ENCODE measurements around the gene CFAP58. TPM values are rescaled to one million over a fixed set of nuclear protein-coding genes. Genes with fewer than 3 reads are reported as not detected.

The CFAP58 gene
- total and polyA plus RNA-seq, 2 donors (not counting 1 experiment from before 2014, with no cell fraction given): not detected

- no peak for DNase-seq
- Histone ChIP-seq H4K20me1 (ENCODE audit: control insufficient read depth, insufficient read depth, low read length, poor library complexity, severe bottlenecking) (no peaks in the 10 kb centered on the region), H3K9me3 (ENCODE audit: control extremely low read depth in 1 of 3, control insufficient read depth in 2 of 3, insufficient read depth in 1 of 3, low read length in 2 of 3) (no peaks in the 10 kb centered on the region), H3K4me2 (replicated peaks; ENCODE audit: low read depth, low read length, poor library complexity, severe bottlenecking) (no peak overlapping the region), H3K4me1 (ENCODE audit: control insufficient read depth in 2 of 2, insufficient read depth in 2 of 2, low read length in 2 of 2) (no peaks in the 10 kb centered on the region), H3K27me3 (replicated peaks in 1 of 4; ENCODE audit: control extremely low read depth in 1 of 4, control insufficient read depth in 3 of 4, insufficient read depth in 4 of 4, low read length in 3 of 4) (peaks cover 0 to 5% (median 2%) of the 10 kb centered on the region in 4 experiments), H3K27ac (ENCODE audit: low read length in 2 of 2) (no peak overlapping the region), H3K36me3 (replicated peaks in 1 of 2; ENCODE audit: control extremely low read depth in 1 of 2, control insufficient read depth in 1 of 2, extremely low read depth in 1 of 2, insufficient read depth in 2 of 2, low read length in 1 of 2) (no peaks in the 10 kb centered on the region), H3K9ac (ENCODE audit: low read length) (no peak overlapping the region), H2AFZ (ENCODE audit: insufficient read depth, low read depth, low read length, poor library complexity, severe bottlenecking) (no peak overlapping the region), H3K79me2 (ENCODE audit: control insufficient read depth, insufficient read depth, low read length) (no peaks in the 10 kb centered on the region), H3K4me3 (ENCODE audit: control extremely low read depth in 1 of 5, extremely low read depth in 1 of 5, insufficient read depth in 1 of 5, low read depth in 2 of 5, low read length in 4 of 5) (no peak overlapping the region)
- H3K27ac Mint-ChIP-seq: no peak overlapping the region
- H3K4me3 Mint-ChIP-seq: no peak overlapping the region
- H3K4me1 Mint-ChIP-seq: no peaks in the 10 kb centered on the region
- ChIA-PET CTCF (no interaction called here), POLR2A (no interaction called here)
- peaks cover 35% of the 10 kb centered on the region for H3K27me3 Mint-ChIP-seq
- intact Hi-C loops (cut with micrococcal nuclease): no loop called here
- H3K9me3 Mint-ChIP-seq (ENCODE audit: insufficient read depth): no peaks in the 10 kb centered on the region
- ATAC-seq (ENCODE audit: low read depth): no peak
- TF ChIP-seq CTCF (IDR thresholded peaks at IDR 0.05) (no peak), EZH2 (IDR thresholded peaks at IDR 0.05; ENCODE audit: borderline replicate concordance, insufficient read depth, low read depth, low read length, poor library complexity, severe bottlenecking) (no peak)
- WGBS (ENCODE audit: insufficient coverage): 100% methylated on average over 1 of the region's 1 CpG
Observed at GRCh38 chr10:104486803-104487202, 133.2 kb downstream of the CFAP58 start.

GRCh38 chr10:104487794-104488438, 134.3 kb downstream of the CFAP58 start:
- Histone ChIP-seq H3K9me3 (ENCODE audit: control extremely low read depth in 1 of 3, control insufficient read depth in 2 of 3, insufficient read depth in 1 of 3, low read length in 2 of 3) (no peaks in the 10 kb centered on the region), H3K4me1 (ENCODE audit: control insufficient read depth in 2 of 2, insufficient read depth in 2 of 2, low read length in 2 of 2) (no peaks in the 10 kb centered on the region), H3K36me3 (replicated peaks in 1 of 2; ENCODE audit: control extremely low read depth in 1 of 2, control insufficient read depth in 1 of 2, extremely low read depth in 1 of 2, insufficient read depth in 2 of 2, low read length in 1 of 2) (no peaks in the 10 kb centered on the region), H3K9ac (ENCODE audit: low read length) (no peak overlapping the region), H3K79me2 (ENCODE audit: control insufficient read depth, insufficient read depth, low read length) (no peaks in the 10 kb centered on the region), H2AFZ (ENCODE audit: insufficient read depth, low read depth, low read length, poor library complexity, severe bottlenecking) (no peak overlapping the region), H3K27me3 (replicated peaks in 1 of 4; ENCODE audit: control extremely low read depth in 1 of 4, control insufficient read depth in 3 of 4, insufficient read depth in 4 of 4, low read length in 3 of 4) (peaks cover 0 to 5% (median 2%) of the 10 kb centered on the region in 4 experiments), H3K4me2 (replicated peaks; ENCODE audit: low read depth, low read length, poor library complexity, severe bottlenecking) (no peak overlapping the region), H3K4me3 (ENCODE audit: control extremely low read depth in 1 of 5, extremely low read depth in 1 of 5, insufficient read depth in 1 of 5, low read depth in 2 of 5, low read length in 4 of 5) (no peak overlapping the region), H4K20me1 (ENCODE audit: control insufficient read depth, insufficient read depth, low read length, poor library complexity, severe bottlenecking) (no peaks in the 10 kb centered on the region), H3K27ac (ENCODE audit: low read length in 2 of 2) (no peak overlapping the region)
- no peaks in the 10 kb centered on the region for H3K9me3 Mint-ChIP-seq (ENCODE audit: insufficient read depth)
- no peaks in the 10 kb centered on the region for H3K4me1 Mint-ChIP-seq
- intact Hi-C loops (cut with micrococcal nuclease): no loop called here
- CTCF ChIA-PET: no interaction called here
- H3K4me3 Mint-ChIP-seq: no peak overlapping the region
- DNase-seq (no peak), ATAC-seq (ENCODE audit: low read depth) (no peak)
- H3K27me3 Mint-ChIP-seq: peaks cover 26% of the 10 kb centered on the region
- 89% methylated on average over 7 of the region's 7 CpGs for WGBS (ENCODE audit: insufficient coverage)
- TF ChIP-seq CTCF (IDR thresholded peaks at IDR 0.05): no peak
- no peak for TF ChIP-seq EZH2 (IDR thresholded peaks at IDR 0.05; ENCODE audit: borderline replicate concordance, insufficient read depth, low read depth, low read length, poor library complexity, severe bottlenecking)
- H3K27ac Mint-ChIP-seq: no peak overlapping the region
- POLR2A ChIA-PET: no interaction called here

Data from B cell (primary cell).